Astrocyte (in vitro differentiated cells and primary cell): ENCODE data around the gene ISLR. TPM values are rescaled to one million over a fixed set of nuclear protein-coding genes. Genes with fewer than 3 reads are reported as not detected.
A peak's percentile ranks its signal among the peaks of the same experiment; 100 is the strongest.

Source experiments
- DNase-seq: peaks from one replicate; pipeline ENCODE4 v3.0.0-alpha.2; 2010; ENCODE audit warnings: low read depth
- FAIRE-seq: peaks from 2 replicates; lab custom pipeline; 2011; peaks lifted over from hg19 to GRCh38; lab: Jason Lieb, UNC
- H2AFZ ChIP-seq: 2 replicates; pipeline ENCODE4 v1.6.0; 2012; ENCODE audit warnings: low read depth, low read length, inconsistent platforms
- H3K27ac ChIP-seq: 2 replicates; pipeline ENCODE4 v1.5.1; 2011; ENCODE audit warnings: low read depth, low read length, inconsistent platforms
- H3K27me3 ChIP-seq: 2 replicates; pipeline ENCODE4 v1.6.0; 2011; ENCODE audit warnings: low read length, inconsistent platforms; ENCODE audit not compliant: insufficient read depth
- H3K36me3 ChIP-seq: 2 replicates; pipeline ENCODE4 v1.5.1; 2011; ENCODE audit warnings: low read length, inconsistent platforms; ENCODE audit not compliant: insufficient read depth
- H3K4me1 ChIP-seq: 2 replicates; pipeline ENCODE4 v1.5.1; 2011; ENCODE audit warnings: low read length, inconsistent platforms; ENCODE audit not compliant: insufficient read depth
- H3K4me2 ChIP-seq: 2 replicates; pipeline ENCODE4 v1.6.0; 2012; ENCODE audit warnings: low read length, inconsistent platforms
- H3K4me3 ChIP-seq: 2 replicates; pipeline ENCODE4 v1.5.1; 2011; ENCODE audit warnings: low read depth, mild to moderate bottlenecking, low read length, inconsistent platforms; ENCODE audit not compliant: insufficient read depth
- H3K79me2 ChIP-seq: 2 replicates; pipeline ENCODE4 v1.6.0; 2012; ENCODE audit warnings: mild to moderate bottlenecking, low read length, inconsistent platforms; ENCODE audit not compliant: insufficient read depth
- H3K9ac ChIP-seq: 2 replicates; pipeline ENCODE4 v1.6.0; 2012; ENCODE audit warnings: mild to moderate bottlenecking, low read length, inconsistent platforms
- H3K9me3 ChIP-seq: 2 replicates; pipeline ENCODE4 v1.5.1; 2012; ENCODE audit warnings: low read depth, mild to moderate bottlenecking, low read length, inconsistent platforms; ENCODE audit not compliant: insufficient read depth
- H4K20me1 ChIP-seq: 2 replicates; pipeline ENCODE4 v1.6.0; 2012; ENCODE audit warnings: low read length, inconsistent platforms; ENCODE audit not compliant: insufficient read depth
- H3K27ac Mint-ChIP-seq: one replicate; pipeline ENCODE4 v1.8.0; 2021; ENCODE audit warnings: mild to moderate bottlenecking, mixed read lengths; ENCODE audit not compliant: unreplicated experiment
- H3K27me3 Mint-ChIP-seq: one replicate; pipeline ENCODE4 v1.8.0; 2021; ENCODE audit warnings: low read depth, mixed read lengths; ENCODE audit not compliant: unreplicated experiment
- H3K36me3 Mint-ChIP-seq: one replicate; pipeline ENCODE4 v1.8.0; 2021; ENCODE audit warnings: low read depth, mixed read lengths; ENCODE audit not compliant: unreplicated experiment
- H3K4me1 Mint-ChIP-seq: one replicate; pipeline ENCODE4 v1.8.0; 2021; ENCODE audit warnings: low read depth, mixed read lengths; ENCODE audit not compliant: unreplicated experiment
- H3K4me3 Mint-ChIP-seq: one replicate; pipeline ENCODE4 v1.8.0; 2021; ENCODE audit warnings: mild to moderate bottlenecking, moderate library complexity, mixed read lengths; ENCODE audit not compliant: unreplicated experiment
- H3K9me3 Mint-ChIP-seq: one replicate; pipeline ENCODE4 v1.8.0; 2021; ENCODE audit warnings: mild to moderate bottlenecking, mixed read lengths; ENCODE audit not compliant: unreplicated experiment
- CTCF ChIP-seq: IDR thresholded peaks from 2 replicates; pipeline ENCODE4 v1.5.1; 2011; ENCODE audit warnings: low read depth, mild to moderate bottlenecking, inconsistent platforms, low read length, moderate library complexity; ENCODE audit not compliant: insufficient read depth
- EZH2 ChIP-seq: IDR thresholded peaks from 2 replicates; pipeline ENCODE4 v1.6.1; 2012; ENCODE audit warnings: mild to moderate bottlenecking, low read length, inconsistent platforms; ENCODE audit not compliant: insufficient read depth
- total RNA-seq: library from RNA; stranded (reverse); gene quantifications from 2 replicates; pipeline ENCODE4 v1.2.1, GENCODE V29; 2021

Gene ISLR
- total RNA-seq, 1 donor from 2014 or later: 1.6 TPM

- peak overlapping the region; percentile 41 for H2AFZ ChIP-seq
- no peaks in the 10 kb centered on the region for H3K36me3 ChIP-seq
- DNase-seq (no peak), FAIRE-seq (no peak)
- Mint-ChIP-seq H3K27ac (peak overlapping the region; percentile 12), H3K36me3 (no peaks in the 10 kb centered on the region), H3K9me3 (peaks cover 26% of the 10 kb centered on the region), H3K27me3 (peaks cover 64% of the 10 kb centered on the region), H3K4me3 (no peak overlapping the region), H3K4me1 (peaks cover 2% of the 10 kb centered on the region)
- no peaks in the 10 kb centered on the region for H4K20me1 ChIP-seq
- no peak overlapping the region for H3K27ac ChIP-seq
- H3K9me3 ChIP-seq: peaks cover 18% of the 10 kb centered on the region
- peaks cover 19% of the 10 kb centered on the region for H3K4me1 ChIP-seq
- peak overlapping the region; percentile 23 for H3K4me3 ChIP-seq
- H3K27me3 ChIP-seq: peaks cover 70% of the 10 kb centered on the region
- H3K9ac ChIP-seq: no peak overlapping the region
- no peaks in the 10 kb centered on the region for H3K79me2 ChIP-seq
- no peak for TF ChIP-seq CTCF
- no peak for TF ChIP-seq EZH2
- H3K4me2 ChIP-seq: peak overlapping the region; percentile 88
Measured at GRCh38 chr15:74128785-74129585, 44.5 kb upstream of the ISLR start.

GRCh38 chr15:74129586-74130154, 43.8 kb upstream of the ISLR start:
- Histone ChIP-seq H4K20me1 (no peaks in the 10 kb centered on the region), H2AFZ (peak overlapping the region; percentile 41), H3K9me3 (peaks cover 18% of the 10 kb centered on the region), H3K4me2 (peak overlapping the region; percentile 88), H3K27ac (no peak overlapping the region), H3K4me1 (peaks cover 21% of the 10 kb centered on the region), H3K9ac (no peak overlapping the region), H3K36me3 (no peaks in the 10 kb centered on the region), H3K79me2 (no peaks in the 10 kb centered on the region), H3K4me3 (peak overlapping the region; percentile 23), H3K27me3 (peaks cover 71% of the 10 kb centered on the region)
- Mint-ChIP-seq H3K36me3 (no peaks in the 10 kb centered on the region), H3K4me3 (no peak overlapping the region), H3K27me3 (peaks cover 61% of the 10 kb centered on the region), H3K27ac (peak overlapping the region; percentile 26), H3K4me1 (peaks cover 2% of the 10 kb centered on the region), H3K9me3 (peaks cover 28% of the 10 kb centered on the region)
- DNase-seq: no peak
- FAIRE-seq: no peak
- TF ChIP-seq CTCF (no peak), EZH2 (peak; percentile 96)
